HepG2 (cell line): ENCODE data around the gene UAP1L1. TPM values are rescaled to one million over a fixed set of nuclear protein-coding genes. Genes with fewer than 3 reads are reported as not detected.

Source experiments
- ATF7-NPFF ChIP-seq: sonication (generic); formaldehyde crosslinking; IDR thresholded peaks from 2 replicates; pipeline ENCODE4 v1.8.1; 2023; ENCODE audit warnings: mild to moderate bottlenecking, low read depth, missing genetic modification reagents, moderate library complexity
- CREB1 ChIP-seq, 2 experiments: fragments of 450-650 bp in 1 of 2; IDR thresholded peaks; 2 replicates each; pipeline ENCODE4 v1.6.1; 2016 to 2017; ENCODE audit warnings: control low read depth in 1 of 2, mild to moderate bottlenecking in 1 of 2, missing compliant biosample characterization in 1 of 2, missing genetic modification characterization in 1 of 2
- HNRNPL ChIP-seq: fragments of 200-400 bp; formaldehyde crosslinking; IDR thresholded peaks from 2 replicates; pipeline ENCODE4 v1.6.1; 2017; ENCODE audit warnings: mild to moderate bottlenecking, low read depth, low read length
- ISX ChIP-seq: sonication (generic); formaldehyde crosslinking; conservative IDR thresholded peaks from 2 replicates; pipeline ENCODE4 v1.5.0; 2020; ENCODE audit warnings: missing genetic modification reagents
- JUN ChIP-seq: sonication (generic); formaldehyde crosslinking; IDR thresholded peaks from 2 replicates; pipeline ENCODE4 v1.4.0; 2020; ENCODE audit warnings: mild to moderate bottlenecking, missing genetic modification reagents
- NR2F6 ChIP-seq, 2 experiments: IDR thresholded peaks; 2 replicates each; pipeline ENCODE4 v1.6.1; 2016; ENCODE audit warnings: antibody characterized with exemption in 1 of 2, mild to moderate bottlenecking in 1 of 2
- TEAD3 ChIP-seq: optimal IDR thresholded peaks from 2 replicates; pipeline ENCODE3; 2016; ENCODE audit warnings: borderline replicate concordance
- THAP7 ChIP-seq: sonication (generic); formaldehyde crosslinking; IDR thresholded peaks from 2 replicates; pipeline ENCODE4 v1.8.1; 2023; ENCODE audit warnings: mild to moderate bottlenecking, missing genetic modification reagents
- TRIM22 ChIP-seq: fragments of 450-650 bp; IDR thresholded peaks from 2 replicates; pipeline ENCODE4 v1.6.1; 2017
- ZFP37 ChIP-seq: sonication (generic); formaldehyde crosslinking; IDR thresholded peaks from 2 replicates; pipeline ENCODE4 v1.4.0; 2020; ENCODE audit warnings: missing genetic modification reagents, borderline replicate concordance
- ZFX ChIP-seq: sonication (generic); formaldehyde crosslinking; IDR thresholded peaks from 2 replicates; pipeline ENCODE4 v1.4.0; 2020; ENCODE audit warnings: mild to moderate bottlenecking, low read depth, missing genetic modification reagents, moderate library complexity
- ZFY ChIP-seq: sonication (generic); formaldehyde crosslinking; IDR thresholded peaks from 2 replicates; pipeline ENCODE4 v1.4.0; 2020; ENCODE audit warnings: missing genetic modification reagents
- ZNF468 ChIP-seq: sonication (generic); formaldehyde crosslinking; IDR thresholded peaks from 2 replicates; pipeline ENCODE4 v1.8.0; 2022; ENCODE audit warnings: mild to moderate bottlenecking, moderate library complexity, missing genetic modification reagents
- ZNF572 ChIP-seq: sonication (generic); formaldehyde crosslinking; IDR thresholded peaks from 2 replicates; pipeline ENCODE4 v1.5.1; 2020; ENCODE audit warnings: mild to moderate bottlenecking, missing genetic modification reagents
- ZNF574 ChIP-seq: sonication (generic); formaldehyde crosslinking; IDR thresholded peaks from 2 replicates; pipeline ENCODE4 v1.4.0; 2020; ENCODE audit warnings: missing genetic modification reagents
- ZNF598 ChIP-seq: sonication (generic); formaldehyde crosslinking; IDR thresholded peaks from 2 replicates; pipeline ENCODE4 v1.5.1; 2020; ENCODE audit warnings: mild to moderate bottlenecking, missing genetic modification reagents, borderline replicate concordance
- ZNF646 ChIP-seq: sonication (generic); formaldehyde crosslinking; IDR thresholded peaks from 2 replicates; pipeline ENCODE4 v1.9.0; 2021; ENCODE audit warnings: mild to moderate bottlenecking, missing genetic modification reagents
- polyA plus RNA-seq, 8 experiments: library from polyadenylated mRNA; depleted of rRNA in 3 of 8; stranded (reverse) in 7 of 8; unstranded in 1 of 8; fragments of >200 nt; fragmentation: Illumina TruSeq in 4 of 8; extraction: Trizol in 4 of 8; gene quantifications; 2 replicates each; pipeline versions ENCODE4 v1.2.1 to v1.2.3, GENCODE V29; 2011 to 2016; ENCODE audit warnings: low read depth in 4 of 8, missing spikeins in 1 of 8, mixed read lengths in 1 of 8; ENCODE audit not compliant: insufficient read depth in 1 of 8
- total RNA-seq, 5 experiments: library from RNA; depleted of rRNA; stranded (reverse); fragments of >200 nt; fragmentation: Illumina TruSeq; extraction: Trizol; gene quantifications; 2 replicates each; pipeline ENCODE4 v1.2.3, GENCODE V29; 2016; ENCODE audit warnings: low read depth in 1 of 5

UAP1L1 gene
- total and polyA plus RNA-seq, 2 of the 13 experiments (the other 11 are each of a cell fraction or from before 2014, with no cell fraction given), result 5.4 to 6.4 TPM

GRCh38 chr9:137053944-137054931, 23.1 kb upstream of the UAP1L1 start, which contains the start of gene ENTPD2 (continued):
- TF ChIP-seq TRIM22 (no peak), ZNF646 (CRISPR knock-in tag) (no peak), NR2F6 (IDR thresholded peaks at IDR 0.05) (no peak), NR2F6 (CRISPR knock-in tag; IDR thresholded peaks at IDR 0.05) (0 out of 2 replicates have a peak, but pooled peaks have one; percentile 8), ATF7-NPFF (CRISPR knock-in tag) (peak; percentile 52), ZNF574 (CRISPR knock-in tag) (peak; percentile 14; the same call in 1 of the 2 replicates), CREB1 (IDR thresholded peaks at IDR 0.05) (no peak), CREB1 (CRISPR knock-in tag; IDR thresholded peaks at IDR 0.05) (no peak), ZNF598 (CRISPR knock-in tag) (no peak), ZFX (CRISPR knock-in tag) (peak; percentile 75), ZNF468 (CRISPR knock-in tag) (no peak), ZNF572 (no peak), HNRNPL (no peak), JUN (CRISPR knock-in tag) (peak; percentile 21; the same call in 1 of the 2 replicates), ZFP37 (CRISPR knock-in tag) (no peak; the same call in 1 of the 2 replicates), ISX (CRISPR knock-in tag) (no peak), ZFY (CRISPR knock-in tag) (peak; percentile 85), THAP7 (CRISPR knock-in tag) (peak; percentile 86), TEAD3 (no peak)
